ENCODE measurements around the gene SPOCK1. TPM values are rescaled to one million over a fixed set of nuclear protein-coding genes. Genes with fewer than 3 reads are reported as not detected.

SPOCK1 gene
- total and polyA plus RNA-seq, 2 of the 13 experiments (the other 11 are each of a cell fraction or from before 2014, with no cell fraction given) = 0.18 to 0.29 TPM

DNA sequence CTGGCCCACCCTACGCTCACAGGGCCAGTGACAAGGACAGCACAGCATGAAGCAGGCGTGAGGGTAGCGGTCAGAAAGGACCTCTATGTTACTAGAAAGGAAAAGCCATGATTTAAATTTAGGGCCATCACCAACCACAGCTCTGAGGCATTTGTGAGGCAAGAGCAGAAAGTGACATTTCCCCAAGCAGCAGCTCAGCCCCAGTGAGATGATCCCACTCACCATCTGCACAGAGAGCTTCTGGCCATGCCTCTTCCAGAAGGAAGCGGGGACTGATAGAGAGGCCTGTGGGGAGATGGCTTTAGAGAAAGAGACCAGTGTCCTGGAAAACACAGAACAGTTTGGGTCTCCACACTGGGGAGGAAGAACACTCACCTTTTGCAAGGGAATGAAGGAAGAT is 413.9 kb downstream of the SPOCK1 start:
- Histone ChIP-seq H3K4me2 (ENCODE audit: low read depth, low read length) (no peak overlapping the region), H4K20me1 (ENCODE audit: insufficient read depth, low read length) (no peaks in the 10 kb centered on the region), H3K9ac (ENCODE audit: insufficient read depth, low read depth, low read length) (no peak overlapping the region), H3K4me3 (replicated peaks in 1 of 3; ENCODE audit: insufficient read depth in 1 of 3, low read depth in 2 of 3, low read length in 3 of 3) (no peak overlapping the region), H2AFZ (ENCODE audit: low read length) (no peak overlapping the region), H3K27ac (ENCODE audit: extremely low read length, insufficient read depth, low read length) (no peak overlapping the region), H3K36me3 (replicated peaks in 1 of 2; ENCODE audit: control insufficient read depth in 1 of 2, insufficient read depth in 2 of 2, low read length in 2 of 2) (no peaks in the 10 kb centered on the region), H3K4me1 (ENCODE audit: insufficient read depth, low read length) (no peaks in the 10 kb centered on the region), H3K79me2 (ENCODE audit: insufficient read depth, low read length) (no peaks in the 10 kb centered on the region), H3K9me3 (ENCODE audit: low read length) (no peaks in the 10 kb centered on the region), H3K27me3 (ENCODE audit: control insufficient read depth in 1 of 2, insufficient read depth in 2 of 2, low read length in 2 of 2) (no peaks in the 10 kb centered on the region)
- FAIRE-seq (no peak), ATAC-seq (no peak), DNase-seq (ENCODE audit: low spot score) (no peak)
- POLR2A ChIA-PET = no interaction called here
- 32% methylated on average over 4 of the region's 4 CpGs for whole genome bisulfite sequencing (ENCODE audit: low lambda C conversion rate)
- in situ Hi-C loops (cut with HindIII; ENCODE audit: extremely low pct_ligation_motif_present, low pct_unique_long_range_greater_than_20kb) = no loop called here
- CTCF ChIA-PET (ENCODE audit: low intra/inter-chr PET ratio, low total read pairs) = no interaction called here
- BruUV-seq (replicated peaks) = no TSS peak
- intact Hi-C loops (cut with micrococcal nuclease; ENCODE audit: unreplicated experiment) = no loop called here
- TF ChIP-seq TEAD3 (CRISPR knock-in tag; optimal IDR thresholded peaks at IDR 0.05; ENCODE audit: borderline replicate concordance) = no peak
- TF ChIP-seq RFX3 (CRISPR knock-in tag; IDR thresholded peaks at IDR 0.05) = no peak
- TF ChIP-seq, protein P1, sequence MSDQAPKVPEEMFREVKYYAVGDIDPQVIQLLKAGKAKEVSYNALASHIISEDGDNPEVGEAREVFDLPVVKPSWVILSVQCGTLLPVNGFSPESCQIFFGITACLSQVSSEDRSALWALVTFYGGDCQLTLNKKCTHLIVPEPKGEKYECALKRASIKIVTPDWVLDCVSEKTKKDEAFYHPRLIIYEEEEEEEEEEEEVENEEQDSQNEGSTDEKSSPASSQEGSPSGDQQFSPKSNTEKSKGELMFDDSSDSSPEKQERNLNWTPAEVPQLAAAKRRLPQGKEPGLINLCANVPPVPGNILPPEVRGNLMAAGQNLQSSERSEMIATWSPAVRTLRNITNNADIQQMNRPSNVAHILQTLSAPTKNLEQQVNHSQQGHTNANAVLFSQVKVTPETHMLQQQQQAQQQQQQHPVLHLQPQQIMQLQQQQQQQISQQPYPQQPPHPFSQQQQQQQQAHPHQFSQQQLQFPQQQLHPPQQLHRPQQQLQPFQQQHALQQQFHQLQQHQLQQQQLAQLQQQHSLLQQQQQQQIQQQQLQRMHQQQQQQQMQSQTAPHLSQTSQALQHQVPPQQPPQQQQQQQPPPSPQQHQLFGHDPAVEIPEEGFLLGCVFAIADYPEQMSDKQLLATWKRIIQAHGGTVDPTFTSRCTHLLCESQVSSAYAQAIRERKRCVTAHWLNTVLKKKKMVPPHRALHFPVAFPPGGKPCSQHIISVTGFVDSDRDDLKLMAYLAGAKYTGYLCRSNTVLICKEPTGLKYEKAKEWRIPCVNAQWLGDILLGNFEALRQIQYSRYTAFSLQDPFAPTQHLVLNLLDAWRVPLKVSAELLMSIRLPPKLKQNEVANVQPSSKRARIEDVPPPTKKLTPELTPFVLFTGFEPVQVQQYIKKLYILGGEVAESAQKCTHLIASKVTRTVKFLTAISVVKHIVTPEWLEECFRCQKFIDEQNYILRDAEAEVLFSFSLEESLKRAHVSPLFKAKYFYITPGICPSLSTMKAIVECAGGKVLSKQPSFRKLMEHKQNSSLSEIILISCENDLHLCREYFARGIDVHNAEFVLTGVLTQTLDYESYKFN (CRISPR knock-in tag; conservative IDR thresholded peaks at IDR 0.05) = no peak
- no peak for TF ChIP-seq MTA1 (CRISPR knock-in tag; IDR thresholded peaks at IDR 0.05; ENCODE audit: borderline replicate concordance)
- no peak for TF ChIP-seq ZFX (CRISPR knock-in tag; IDR thresholded peaks at IDR 0.05; ENCODE audit: low read depth)
- no peak for TF ChIP-seq ZNF383 (CRISPR knock-in tag; IDR thresholded peaks at IDR 0.05; ENCODE audit: borderline replicate concordance)
- TF ChIP-seq SALL1 (CRISPR knock-in tag; IDR thresholded peaks at IDR 0.05) = no peak
- TF ChIP-seq, protein P2, sequence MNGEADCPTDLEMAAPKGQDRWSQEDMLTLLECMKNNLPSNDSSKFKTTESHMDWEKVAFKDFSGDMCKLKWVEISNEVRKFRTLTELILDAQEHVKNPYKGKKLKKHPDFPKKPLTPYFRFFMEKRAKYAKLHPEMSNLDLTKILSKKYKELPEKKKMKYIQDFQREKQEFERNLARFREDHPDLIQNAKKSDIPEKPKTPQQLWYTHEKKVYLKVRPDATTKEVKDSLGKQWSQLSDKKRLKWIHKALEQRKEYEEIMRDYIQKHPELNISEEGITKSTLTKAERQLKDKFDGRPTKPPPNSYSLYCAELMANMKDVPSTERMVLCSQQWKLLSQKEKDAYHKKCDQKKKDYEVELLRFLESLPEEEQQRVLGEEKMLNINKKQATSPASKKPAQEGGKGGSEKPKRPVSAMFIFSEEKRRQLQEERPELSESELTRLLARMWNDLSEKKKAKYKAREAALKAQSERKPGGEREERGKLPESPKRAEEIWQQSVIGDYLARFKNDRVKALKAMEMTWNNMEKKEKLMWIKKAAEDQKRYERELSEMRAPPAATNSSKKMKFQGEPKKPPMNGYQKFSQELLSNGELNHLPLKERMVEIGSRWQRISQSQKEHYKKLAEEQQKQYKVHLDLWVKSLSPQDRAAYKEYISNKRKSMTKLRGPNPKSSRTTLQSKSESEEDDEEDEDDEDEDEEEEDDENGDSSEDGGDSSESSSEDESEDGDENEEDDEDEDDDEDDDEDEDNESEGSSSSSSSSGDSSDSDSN (CRISPR knock-in tag; IDR thresholded peaks at IDR 0.05) = no peak
- no peak for TF ChIP-seq NR2C2 (CRISPR knock-in tag; IDR thresholded peaks at IDR 0.05; ENCODE audit: borderline replicate concordance)
- no peak for TF ChIP-seq RFX1 (IDR thresholded peaks at IDR 0.05)
- TF ChIP-seq MBNL3 (CRISPR knock-in tag; conservative IDR thresholded peaks at IDR 0.05) = no peak
- TF ChIP-seq MEIS2 (CRISPR knock-in tag; IDR thresholded peaks at IDR 0.05) = no peak
- TF ChIP-seq ZFYVE20 (CRISPR knock-in tag; IDR thresholded peaks at IDR 0.05; ENCODE audit: borderline replicate concordance, low read depth) = no peak
- TF ChIP-seq, protein P3, sequence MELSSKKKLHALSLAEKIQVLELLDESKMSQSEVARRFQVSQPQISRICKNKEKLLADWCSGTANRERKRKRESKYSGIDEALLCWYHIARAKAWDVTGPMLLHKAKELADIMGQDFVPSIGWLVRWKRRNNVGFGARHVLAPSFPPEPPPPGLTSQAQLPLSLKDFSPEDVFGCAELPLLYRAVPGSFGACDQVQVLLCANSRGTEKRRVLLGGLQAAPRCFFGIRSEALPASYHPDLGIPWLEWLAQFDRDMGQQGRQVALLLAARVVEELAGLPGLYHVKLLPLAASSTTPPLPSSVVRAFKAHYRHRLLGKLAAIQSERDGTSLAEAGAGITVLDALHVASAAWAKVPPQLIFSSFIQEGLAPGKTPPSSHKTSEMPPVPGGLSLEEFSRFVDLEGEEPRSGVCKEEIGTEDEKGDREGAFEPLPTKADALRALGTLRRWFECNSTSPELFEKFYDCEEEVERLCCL (CRISPR knock-in tag; IDR thresholded peaks at IDR 0.05; ENCODE audit: borderline replicate concordance) = no peak
- TF ChIP-seq KDM5A (IDR thresholded peaks at IDR 0.05; ENCODE audit: borderline replicate concordance, low read length) = no peak
- TF ChIP-seq, protein P4, sequence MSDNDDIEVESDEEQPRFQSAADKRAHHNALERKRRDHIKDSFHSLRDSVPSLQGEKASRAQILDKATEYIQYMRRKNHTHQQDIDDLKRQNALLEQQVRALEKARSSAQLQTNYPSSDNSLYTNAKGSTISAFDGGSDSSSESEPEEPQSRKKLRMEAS (IDR thresholded peaks at IDR 0.05) = no peak
- TF ChIP-seq, protein P5, sequence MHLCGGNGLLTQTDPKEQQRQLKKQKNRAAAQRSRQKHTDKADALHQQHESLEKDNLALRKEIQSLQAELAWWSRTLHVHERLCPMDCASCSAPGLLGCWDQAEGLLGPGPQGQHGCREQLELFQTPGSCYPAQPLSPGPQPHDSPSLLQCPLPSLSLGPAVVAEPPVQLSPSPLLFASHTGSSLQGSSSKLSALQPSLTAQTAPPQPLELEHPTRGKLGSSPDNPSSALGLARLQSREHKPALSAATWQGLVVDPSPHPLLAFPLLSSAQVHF (CRISPR knock-in tag; IDR thresholded peaks at IDR 0.05) = no peak
